Activated naive CD4-positive, alpha-beta T cell treated with anti-CD3 and anti-CD28 coated beads, Interleukin-2, amount 50 U/mL, for 72 hours (primary cell): ENCODE results near the gene ANGPTL8. TPM values are rescaled to one million over a fixed set of nuclear protein-coding genes. Genes with fewer than 3 reads are reported as not detected.

ENCODE experiments used
- ATAC-seq, 2 donors: fragments of 150-1000 bp; cut with Tn5 transposase; 2 replicates each; pipeline ENCODE4 v1.10.0; 2021; ENCODE audit warnings: mild to moderate bottlenecking in 2 of 2, moderate library complexity in 2 of 2
- DNase-seq, 2 donors: peaks; one replicate each; pipeline ENCODE4 v3.0.0; 2021 to 2022; ENCODE audit warnings: low spot score in 2 of 2
- H3K27ac Mint-ChIP-seq, 2 donors: one replicate each; pipeline ENCODE4 v1.8.0; 2022; ENCODE audit warnings: mild to moderate bottlenecking in 2 of 2, mixed read lengths in 2 of 2
- H3K36me3 Mint-ChIP-seq, 2 donors: one replicate each; pipeline ENCODE4 v1.8.0; 2022; ENCODE audit warnings: mixed read lengths in 2 of 2
- H3K9me3 Mint-ChIP-seq, 2 donors: one replicate each; pipeline ENCODE4 v1.8.0; 2022; ENCODE audit warnings: mixed read lengths in 2 of 2
- total RNA-seq, 2 donors: library from RNA; stranded (reverse); gene quantifications; one replicate each; pipeline ENCODE4 v1.2.3, GENCODE V29; 2022

ANGPTL8 gene
- total RNA-seq, 2 donors from 2014 or later, result not detected

DNA sequence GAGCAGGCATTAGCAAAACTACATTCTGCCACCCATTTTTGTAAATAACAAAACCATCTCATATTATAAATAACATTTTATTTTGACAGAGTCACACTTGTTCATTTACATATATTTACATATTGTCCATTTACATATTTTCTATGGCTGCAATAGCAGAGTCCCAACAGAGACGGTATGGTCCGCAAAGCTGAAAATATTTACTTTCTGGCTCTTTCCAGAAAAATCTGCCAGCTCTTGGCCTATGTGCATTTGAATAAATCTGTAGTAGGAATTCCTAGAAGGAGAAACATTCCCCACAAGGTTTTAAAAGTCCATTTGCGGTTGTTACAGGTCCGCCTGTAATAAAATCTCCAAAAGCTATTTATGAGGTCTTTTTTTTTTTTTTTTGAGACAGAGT lies 50.8 kb downstream of the ANGPTL8 start:
- no peaks in the 10 kb centered on the region for H3K9me3 Mint-ChIP-seq
- no peaks in the 10 kb centered on the region for H3K36me3 Mint-ChIP-seq
- DNase-seq (no peak), ATAC-seq (no peak)
- H3K27ac Mint-ChIP-seq, result no peak overlapping the region

DNA sequence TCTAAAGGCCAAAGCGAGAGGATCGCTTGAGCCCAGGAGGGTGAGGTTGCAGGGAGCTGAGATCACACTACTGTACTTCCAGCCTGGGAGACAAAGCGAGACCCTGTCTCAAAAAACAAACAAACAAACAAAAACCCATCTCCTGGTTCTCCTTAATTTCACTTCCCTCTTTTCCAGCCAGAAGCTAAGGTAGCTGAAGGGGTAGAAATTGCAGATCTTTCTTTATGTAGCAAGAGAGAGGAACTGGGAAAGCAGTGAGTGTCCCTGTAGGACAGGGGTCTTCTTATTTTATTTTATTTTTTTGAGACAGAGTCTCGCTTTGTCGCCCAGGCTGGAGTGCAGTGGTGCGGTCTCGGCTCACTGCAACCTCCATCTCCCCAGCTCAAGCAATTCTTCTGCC lies 52.0 kb downstream of the ANGPTL8 start:
- Mint-ChIP-seq H3K27ac (no peak overlapping the region), H3K9me3 (no peaks in the 10 kb centered on the region), H3K36me3 (no peaks in the 10 kb centered on the region)
- no peak for ATAC-seq
- no peak for DNase-seq

Other genes starting within 250 kb of the ANGPTL8 start
- gene LDLR, start 150.2 kb upstream of the ANGPTL8 start, total RNA-seq, result 10 to 100 TPM; 53.0 to 66.6 TPM
- 10 to 100 TPM; 48.7 to 86.4 TPM for gene SPC24, start 83.8 kb upstream of the ANGPTL8 start, total RNA-seq
- 1 to 10 TPM; 1.6 to 5.5 TPM for gene KANK2, start 42.1 kb upstream of the ANGPTL8 start, total RNA-seq
- 10 to 100 TPM in 1 of 2 donors, 1 to 10 TPM in 1; 2.0 to 17.4 TPM for gene DOCK6, start 22.9 kb downstream of the ANGPTL8 start, total RNA-seq
- gene TSPAN16, start 56.5 kb downstream of the ANGPTL8 start, total RNA-seq, result not detected
- 10 to 100 TPM in 1 of 2 donors, 1 to 10 TPM in 1; 3.9 to 19.3 TPM for gene RAB3D, start 100.0 kb downstream of the ANGPTL8 start, total RNA-seq
- 10 to 100 TPM; 29.9 to 36.4 TPM for gene TMEM205, start 106.6 kb downstream of the ANGPTL8 start, total RNA-seq
- 10 to 100 TPM; 16.6 to 28.8 TPM for gene CCDC159, start 106.9 kb downstream of the ANGPTL8 start, total RNA-seq
- 1 to 10 TPM; 4.4 to 7.9 TPM for gene PLPPR2, start 115.8 kb downstream of the ANGPTL8 start, total RNA-seq
- 1 to 10 TPM; 1.9 to 2.2 TPM for gene SWSAP1, start 135.0 kb downstream of the ANGPTL8 start, total RNA-seq
- 10 to 100 TPM in 1 of 2 donors, 1 to 10 TPM in 1; 7.9 to 14.1 TPM for gene EPOR, start 144.7 kb downstream of the ANGPTL8 start, total RNA-seq
- gene RGL3, start 179.7 kb downstream of the ANGPTL8 start, total RNA-seq, result not detected
- gene ODAD3, start 195.5 kb downstream of the ANGPTL8 start, total RNA-seq, result under 1 TPM; 0.30 to 0.95 TPM
- gene PRKCSH, start 196.0 kb downstream of the ANGPTL8 start, total RNA-seq, result 100 to 1,000 TPM; 272 to 285 TPM
- gene ELAVL3, start 241.4 kb downstream of the ANGPTL8 start, total RNA-seq, result not detected